MV-4-11 (cell line): ENCODE results near the gene FLVCR1.

Experiments used
- DNase-seq: peaks from one replicate; lab custom pipeline; 2025; lab: John Stamatoyannopoulos, UW

FLVCR1 gene

DNA sequence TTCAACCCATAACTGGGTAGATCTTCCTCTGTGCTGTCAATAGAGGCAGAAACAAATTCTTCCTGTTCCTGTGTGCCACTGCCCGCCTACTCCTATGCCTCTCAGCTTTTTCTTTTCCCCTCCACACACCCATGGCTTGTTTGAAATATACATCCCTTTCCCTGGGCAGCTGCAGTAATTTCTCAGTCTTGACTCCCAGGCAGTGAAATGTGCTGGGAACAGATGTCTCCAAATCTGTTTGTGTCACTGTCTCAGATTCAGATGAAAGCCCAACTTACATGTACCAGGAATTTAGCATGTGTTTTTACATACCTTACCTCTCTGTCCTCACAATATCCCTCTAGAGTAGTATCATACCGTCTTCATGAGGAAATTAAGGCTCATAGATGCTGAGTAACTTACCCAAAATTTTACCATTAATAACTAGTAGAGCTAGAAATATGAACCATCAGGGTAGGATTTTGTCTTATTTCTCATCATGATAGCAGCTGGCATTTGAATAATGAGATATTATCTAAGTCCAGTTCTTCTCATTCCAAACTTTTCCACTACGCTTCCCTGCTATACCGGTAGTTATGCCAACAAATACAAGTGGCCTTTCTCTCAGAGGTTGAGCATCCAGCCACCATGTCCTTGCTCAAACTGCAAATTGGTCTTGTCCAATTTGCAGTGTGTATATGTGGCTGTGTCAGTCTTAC lies 87.5 kb downstream of the FLVCR1 start:
- DNase-seq = no peak

DNA sequence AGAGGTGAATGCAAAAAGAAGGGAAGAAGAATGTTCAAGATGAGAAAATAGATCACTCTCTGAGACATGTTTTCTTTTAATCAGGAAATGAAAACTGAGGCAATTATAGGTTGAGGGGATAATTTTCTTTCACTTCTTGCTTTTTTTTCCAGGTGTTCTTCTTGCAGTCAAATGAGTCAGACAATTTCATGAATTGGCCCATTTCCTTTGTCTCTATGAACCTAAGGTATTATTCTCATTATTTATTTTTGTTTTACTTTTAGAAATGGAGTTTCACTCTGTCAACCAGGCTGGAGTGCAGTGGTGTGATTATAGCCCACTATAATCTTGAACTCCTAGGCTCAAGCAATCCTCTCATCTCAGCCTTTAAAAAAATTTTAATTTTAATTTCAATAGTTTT lies 88.8 kb downstream of the FLVCR1 start:
- peak; percentile 3 for DNase-seq
